Measurements from ENCODE around the gene RAB44.

RAB44 gene

DNA sequence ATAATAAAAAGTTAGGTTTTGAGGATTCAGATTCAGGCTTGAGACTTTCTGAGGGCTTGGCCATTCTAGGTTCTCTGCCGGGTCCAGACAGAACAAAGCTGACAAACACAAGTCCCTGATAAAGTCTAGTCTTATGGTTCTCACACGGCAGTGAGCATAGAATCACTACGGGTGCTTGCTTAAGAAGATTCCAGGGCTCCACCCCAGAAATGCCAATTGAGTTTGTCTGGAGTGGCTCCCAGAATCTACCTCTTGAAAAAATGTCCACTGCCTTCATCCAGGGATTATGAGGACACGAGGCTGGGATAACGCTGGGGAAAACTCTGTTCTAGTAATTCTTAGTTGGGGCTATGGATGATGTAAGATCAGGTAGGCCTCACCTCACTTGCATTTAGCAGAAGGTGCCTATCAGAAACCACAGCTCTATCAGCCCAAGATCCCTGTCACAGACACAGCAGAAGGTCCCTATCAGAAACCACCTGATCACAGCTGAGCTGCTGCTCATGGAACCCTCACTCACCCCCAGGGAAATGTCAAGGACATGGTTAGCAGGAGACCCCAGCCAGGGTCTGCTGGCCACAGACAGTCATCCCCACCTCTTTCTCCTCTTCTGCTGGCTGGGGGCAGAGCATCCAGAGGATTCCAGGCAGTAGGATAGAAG, 52.3 kb downstream of the RAB44 start:
- no peak for DNase-seq

- no peak for DNase-seq
Measured at GRCh38 chr6:36751091-36751490, 53.5 kb downstream of the RAB44 start.

DNA sequence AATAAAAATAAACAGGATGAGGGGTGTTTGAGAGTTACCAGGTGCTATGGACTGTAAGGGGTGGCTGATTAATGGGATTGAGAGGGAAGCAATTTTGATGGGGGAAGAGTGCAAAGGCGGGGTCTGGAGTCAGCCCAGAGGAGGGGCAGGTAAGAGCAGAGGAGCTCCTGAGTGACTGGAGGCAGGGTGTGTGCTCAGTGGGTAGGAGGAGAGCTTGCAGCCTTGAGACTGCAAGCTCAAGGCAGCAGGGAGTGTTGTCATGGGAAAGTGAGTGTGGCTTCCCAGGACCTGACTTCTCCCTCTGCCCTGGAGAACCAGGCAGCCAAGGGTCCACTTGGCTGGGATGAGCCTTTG, 54.2 kb downstream of the RAB44 start:
- DNase-seq: no peak

DNA sequence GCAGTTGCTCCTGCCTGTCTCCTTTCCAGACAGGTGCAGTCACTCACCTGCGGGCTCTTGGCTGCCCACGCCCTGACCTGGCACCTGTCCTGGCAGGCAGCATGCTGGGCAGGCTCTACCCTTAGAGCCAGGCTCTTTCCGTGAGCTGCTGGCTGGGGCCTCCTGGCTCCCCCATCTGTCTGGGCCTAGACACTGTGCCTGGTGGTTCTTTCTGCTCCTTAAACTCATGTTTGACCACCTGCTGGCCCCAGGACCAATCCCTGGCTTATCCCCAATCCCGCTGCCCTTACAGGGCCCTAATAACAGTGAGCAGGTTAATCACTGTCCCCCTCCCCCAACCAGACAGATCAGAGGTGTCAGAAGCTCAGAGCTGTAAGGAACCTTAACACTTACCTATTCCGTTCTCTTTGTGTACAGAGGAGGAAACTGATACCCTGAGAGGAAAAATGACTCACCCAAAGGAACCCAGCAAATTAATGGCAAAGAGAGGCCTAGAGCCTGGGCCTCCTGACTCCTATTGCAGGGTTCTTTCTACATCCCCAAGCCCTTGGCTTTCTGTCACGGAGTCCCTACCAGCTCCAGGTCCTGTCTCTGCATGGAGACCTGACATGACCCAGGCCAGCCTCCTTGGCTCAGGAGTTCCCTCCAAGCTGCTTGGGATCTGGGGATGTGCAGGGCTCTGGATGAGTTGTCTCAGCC, 54.7 kb downstream of the RAB44 start:
- DNase-seq: no peak

DNA sequence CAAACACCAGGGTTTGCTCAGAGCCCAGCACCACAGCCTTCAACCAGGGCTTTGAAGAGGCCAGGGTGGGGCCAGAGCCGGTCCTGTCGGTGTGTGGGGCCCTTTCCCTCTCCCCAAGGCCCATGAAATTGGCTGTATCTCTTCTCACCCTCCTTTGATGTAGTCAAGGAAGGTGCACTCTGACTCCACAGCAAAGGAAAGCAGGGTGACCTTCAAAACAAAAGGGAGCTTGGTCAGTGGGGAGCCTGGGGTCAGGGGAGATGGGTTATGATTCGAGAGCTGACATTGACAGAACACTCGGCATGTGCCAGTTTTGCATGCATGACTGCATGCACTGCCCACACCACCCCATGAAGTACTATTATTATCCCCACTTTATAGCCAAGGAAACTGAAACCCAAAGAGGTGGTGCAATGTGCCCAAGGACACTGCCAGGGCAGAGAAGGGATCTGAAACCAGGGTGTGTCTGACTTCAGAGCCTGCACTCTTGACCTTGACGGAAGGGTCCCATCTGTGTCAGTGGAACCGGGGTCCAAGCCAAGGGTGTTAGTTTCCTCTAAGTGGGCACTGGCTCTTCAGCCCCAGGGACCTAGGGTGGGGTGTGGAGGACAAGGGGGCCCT, 55.4 kb downstream of the RAB44 start:
- DNase-seq: no peak

- no peak for DNase-seq
Measured at GRCh38 chr6:36753671-36754405, 56.2 kb downstream of the RAB44 start.

DNA sequence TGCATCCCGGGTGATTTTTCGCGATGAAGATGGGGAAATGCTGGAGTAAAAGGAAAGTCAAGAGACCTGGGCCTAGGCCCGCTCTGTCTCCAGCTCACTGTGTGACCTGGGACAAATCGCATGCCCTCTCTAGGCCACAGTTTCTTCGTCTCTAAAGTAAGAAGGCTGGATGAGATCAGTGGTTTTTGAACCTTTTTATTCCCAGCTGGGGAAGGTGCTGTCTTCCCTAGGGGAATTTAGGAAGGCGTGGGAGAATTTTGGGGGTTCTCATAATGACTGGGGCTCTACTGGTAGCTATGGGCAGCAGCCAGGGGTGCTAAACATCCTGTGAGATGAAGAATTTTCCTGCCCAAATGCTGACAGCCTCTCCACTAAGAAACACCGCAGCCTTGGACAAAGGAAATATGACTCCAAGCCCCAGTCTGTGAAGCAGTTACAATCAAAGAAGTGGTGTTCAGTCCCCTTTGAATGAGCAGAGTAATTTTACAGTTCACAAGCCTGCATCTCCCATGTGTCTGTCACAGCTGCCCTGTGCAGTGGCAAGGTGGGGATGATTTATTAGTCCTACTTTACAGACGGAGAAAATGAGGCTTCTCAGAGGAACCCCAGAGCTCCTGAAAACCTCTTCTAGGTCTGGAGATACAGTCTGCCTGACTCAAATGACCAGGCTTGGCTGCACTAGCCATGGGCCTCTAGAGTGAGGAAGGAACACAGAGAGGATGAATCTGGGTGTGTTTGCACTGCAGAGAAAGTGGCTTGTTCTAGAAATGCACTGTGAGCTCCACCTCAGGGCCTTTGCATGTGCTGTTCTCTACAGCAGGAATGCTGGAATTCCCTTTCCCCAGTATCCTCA, 57.2 kb downstream of the RAB44 start:
- no peak for DNase-seq

GRCh38 chr6:36755435-36756348, 58.1 kb downstream of the RAB44 start:
- DNase-seq: no peak

- DNase-seq: no peak
Measured at GRCh38 chr6:36756786-36757185, 59.2 kb downstream of the RAB44 start.

DNA sequence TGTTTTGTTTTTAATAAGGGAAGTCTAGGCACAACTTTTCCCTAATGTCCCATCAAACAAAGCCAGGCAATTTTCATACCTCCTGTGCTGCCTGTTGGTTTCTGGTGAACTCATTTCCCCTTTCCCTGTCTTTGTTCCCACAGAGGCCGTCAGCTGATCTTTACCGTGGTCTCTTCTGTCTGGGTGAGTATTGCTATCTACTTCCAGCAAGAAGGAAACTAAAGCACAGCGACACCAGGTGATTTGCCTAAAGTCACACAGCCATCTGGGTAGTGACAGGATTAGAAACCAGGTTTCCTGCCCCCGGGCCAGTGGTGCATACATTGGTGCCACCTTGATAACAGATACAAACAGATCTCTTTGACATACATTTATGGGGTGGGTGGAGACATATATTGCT, 59.6 kb downstream of the RAB44 start:
- DNase-seq: no peak

GRCh38 chr6:36757943-36758508, 60.4 kb downstream of the RAB44 start:
- DNase-seq: no peak

GRCh38 chr6:36758516-36759147, 61.0 kb downstream of the RAB44 start:
- no peak for DNase-seq

DNA sequence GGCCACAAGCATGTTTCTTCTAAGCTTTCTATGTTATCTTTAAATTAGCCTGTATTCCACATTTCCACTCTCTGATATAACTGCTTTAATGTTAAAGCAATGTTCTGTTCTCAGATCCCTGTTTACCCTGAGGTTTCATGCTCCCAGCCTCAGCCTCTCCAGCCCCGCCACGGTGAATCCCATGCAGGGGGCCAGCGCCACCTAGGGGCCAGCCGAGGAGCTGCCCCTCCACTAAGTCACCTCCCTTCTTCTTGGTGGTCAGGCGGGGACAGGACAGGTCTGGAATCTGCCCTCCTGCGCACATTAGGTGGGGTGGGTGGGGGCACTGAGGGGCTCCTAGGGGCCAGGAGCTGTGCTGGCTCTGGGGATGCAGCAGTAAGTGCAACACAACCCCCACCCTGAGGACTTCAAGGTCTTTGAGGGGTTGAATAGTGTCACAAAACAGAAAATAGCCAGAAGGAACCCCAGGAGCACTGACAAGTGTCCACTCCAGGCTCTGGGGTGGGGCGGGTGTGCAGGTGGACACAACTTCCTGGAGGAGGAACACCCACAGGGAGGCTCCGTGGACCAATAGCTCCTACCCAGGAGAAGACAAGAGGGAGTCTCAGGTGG, 61.6 kb downstream of the RAB44 start:
- peak in 52 of 56 donors; percentile 8 to 84 (median 55) for DNase-seq

GRCh38 chr6:36760685-36761435, 63.2 kb downstream of the RAB44 start:
- peak in 48 of 56 donors; percentile 7 to 82 (median 51) for DNase-seq

GRCh38 chr6:36762123-36762522, 64.5 kb downstream of the RAB44 start:
- DNase-seq: no peak

GRCh38 chr6:36765190-36765589, 67.6 kb downstream of the RAB44 start:
- DNase-seq: no peak

DNA sequence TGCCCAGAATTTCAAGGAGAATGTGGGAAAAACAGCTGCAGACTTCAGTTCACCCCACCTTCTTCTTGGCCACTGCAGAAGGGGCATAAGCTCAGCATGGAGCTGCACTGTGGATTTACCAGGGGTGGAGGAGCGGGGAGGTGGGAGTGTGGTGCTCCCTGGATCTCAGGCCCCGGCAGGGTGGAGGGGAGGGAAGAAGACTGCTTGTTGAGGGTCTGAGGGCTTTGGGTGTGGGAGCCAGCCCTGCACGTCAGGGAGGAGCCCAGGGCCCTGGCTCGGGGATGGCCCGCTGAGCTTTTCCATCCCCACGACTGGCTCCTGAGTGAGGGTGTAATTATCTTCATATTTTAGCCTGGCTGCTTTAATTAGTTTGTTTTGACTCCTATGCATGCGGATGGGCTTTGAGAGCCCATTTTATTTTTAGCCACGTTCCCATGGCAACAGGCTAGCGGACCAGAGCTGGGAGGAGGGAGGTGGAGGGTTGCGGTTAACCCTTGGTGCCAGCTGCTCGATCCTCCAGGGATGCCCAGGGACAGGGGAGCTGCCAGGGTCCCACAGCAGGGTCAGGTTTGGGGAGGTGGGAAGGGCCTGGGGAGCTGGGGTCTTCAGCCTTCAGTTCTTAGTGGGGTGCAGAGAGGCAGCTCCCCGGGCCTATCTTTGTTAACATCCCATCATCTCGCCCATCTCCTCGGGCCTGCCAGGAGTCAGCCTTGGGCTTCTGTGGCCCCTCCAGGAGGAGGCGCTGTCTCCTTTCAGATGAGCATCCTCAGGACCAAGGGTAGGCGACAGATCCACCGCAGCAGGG, 68.2 kb downstream of the RAB44 start:
- DNase-seq: peak in 55 of 56 donors; percentile 15 to 89 (median 71)

Data from amygdala (tissue), 56 donors.